ENCODE data around the gene NRAP.

NRAP gene

GRCh38 chr10:113589201-113589770 is 74.6 kb downstream of the NRAP start:
- TF ChIP-seq MAX (IDR thresholded peaks at IDR 0.05): no peak

GRCh38 chr10:113585949-113586348 is 77.9 kb downstream of the NRAP start:
- no peak for TF ChIP-seq EP300 (IDR thresholded peaks at IDR 0.05; ENCODE audit: borderline replicate concordance)
- no peak for TF ChIP-seq MAX (IDR thresholded peaks at IDR 0.05)
- TF ChIP-seq TAF1 (IDR thresholded peaks at IDR 0.05; ENCODE audit: low read depth): no peak
- no peak for TF ChIP-seq NFIC (IDR thresholded peaks at IDR 0.05)
- TF ChIP-seq CREB1 (IDR thresholded peaks at IDR 0.05; ENCODE audit: low read depth): no peak
- TF ChIP-seq CEBPB (IDR thresholded peaks at IDR 0.05): no peak
- TF ChIP-seq TCF12 (IDR thresholded peaks at IDR 0.05; ENCODE audit: low read depth): no peak
- TF ChIP-seq USF1 (IDR thresholded peaks at IDR 0.05): no peak
- no peak for TF ChIP-seq ZBTB7A (IDR thresholded peaks at IDR 0.05; ENCODE audit: low read depth)
- TF ChIP-seq REST (IDR thresholded peaks at IDR 0.05; ENCODE audit: low read depth): no peak
- TF ChIP-seq FOXM1 (IDR thresholded peaks at IDR 0.05; ENCODE audit: borderline replicate concordance, low read depth): no peak
- no peak for TF ChIP-seq YY1 (IDR thresholded peaks at IDR 0.05; ENCODE audit: low read depth)
- no peak for TF ChIP-seq TEAD4 (IDR thresholded peaks at IDR 0.05)
- TF ChIP-seq EGR1 (IDR thresholded peaks at IDR 0.05): no peak
- no peak for TF ChIP-seq RAD21 (IDR thresholded peaks at IDR 0.05; ENCODE audit: low read depth)

GRCh38 chr10:113583571-113583970 is 80.3 kb downstream of the NRAP start:
- TF ChIP-seq TCF12 (IDR thresholded peaks at IDR 0.05; ENCODE audit: low read depth) (no peak), REST (IDR thresholded peaks at IDR 0.05; ENCODE audit: low read depth) (no peak), CEBPB (IDR thresholded peaks at IDR 0.05) (no peak), EP300 (IDR thresholded peaks at IDR 0.05; ENCODE audit: borderline replicate concordance) (no peak), TAF1 (IDR thresholded peaks at IDR 0.05; ENCODE audit: low read depth) (no peak), EGR1 (IDR thresholded peaks at IDR 0.05) (no peak), TEAD4 (IDR thresholded peaks at IDR 0.05) (no peak), YY1 (IDR thresholded peaks at IDR 0.05; ENCODE audit: low read depth) (no peak), NFIC (IDR thresholded peaks at IDR 0.05) (no peak)

- TF ChIP-seq YY1 (IDR thresholded peaks at IDR 0.05; ENCODE audit: low read depth): no peak
- TF ChIP-seq TCF12 (IDR thresholded peaks at IDR 0.05; ENCODE audit: low read depth): no peak
- TF ChIP-seq USF1 (IDR thresholded peaks at IDR 0.05): no peak
- TF ChIP-seq EGR1 (IDR thresholded peaks at IDR 0.05): no peak
- TF ChIP-seq REST (IDR thresholded peaks at IDR 0.05; ENCODE audit: low read depth): no peak
- no peak for TF ChIP-seq TEAD4 (IDR thresholded peaks at IDR 0.05)
- no peak for TF ChIP-seq FOXM1 (IDR thresholded peaks at IDR 0.05; ENCODE audit: borderline replicate concordance, low read depth)
- TF ChIP-seq TAF1 (IDR thresholded peaks at IDR 0.05; ENCODE audit: low read depth): no peak
- no peak for TF ChIP-seq RAD21 (IDR thresholded peaks at IDR 0.05; ENCODE audit: low read depth)
Observed at GRCh38 chr10:113581092-113581491, 82.7 kb downstream of the NRAP start.

GRCh38 chr10:113578773-113579172 is 85.1 kb downstream of the NRAP start:
- TF ChIP-seq YY1 (IDR thresholded peaks at IDR 0.05; ENCODE audit: low read depth): no peak
- no peak for TF ChIP-seq FOXM1 (IDR thresholded peaks at IDR 0.05; ENCODE audit: borderline replicate concordance, low read depth)
- no peak for TF ChIP-seq ZBTB7A (IDR thresholded peaks at IDR 0.05; ENCODE audit: low read depth)
- TF ChIP-seq CEBPB (IDR thresholded peaks at IDR 0.05): no peak
- TF ChIP-seq TAF1 (IDR thresholded peaks at IDR 0.05; ENCODE audit: low read depth): no peak
- TF ChIP-seq CREB1 (IDR thresholded peaks at IDR 0.05; ENCODE audit: low read depth): no peak
- TF ChIP-seq TEAD4 (IDR thresholded peaks at IDR 0.05): no peak
- TF ChIP-seq REST (IDR thresholded peaks at IDR 0.05; ENCODE audit: low read depth): no peak
- TF ChIP-seq EGR1 (IDR thresholded peaks at IDR 0.05): no peak
- no peak for TF ChIP-seq NFIC (IDR thresholded peaks at IDR 0.05)

All from Ishikawa (cell line).